Calu3 (cell line): ENCODE results near the gene CNPY1. TPM values are rescaled to one million over a fixed set of nuclear protein-coding genes. Genes with fewer than 3 reads are reported as not detected.
"Not testable (repeated sequence)": the region's sequence is repeated elsewhere in the genome, so short reads cannot be mapped to it uniquely, and the experiment has no call there.

ENCODE experiments used
- BruUV-seq: library from RNA; stranded (reverse); fragments of 400-500 nt; replicated peaks from 2 replicates; lab custom pipeline; 2021; lab: Mats Ljungman, UMichigan
- CTCF ChIA-PET: fragments of 300-600 bp; sonication (Branson Sonifier 250); formaldehyde crosslinking; loops from one replicate; lab custom pipeline; 2022; ENCODE audit warnings: antibody characterized with exemption; lab: Charles Lee
- DNase-seq: peaks from one replicate; pipeline ENCODE4 v3.0.0; 2022
- H3K27ac Mint-ChIP-seq: one replicate; pipeline ENCODE4 v1.8.0; 2022; ENCODE audit warnings: mixed read lengths; ENCODE audit not compliant: unreplicated experiment
- H3K27me3 Mint-ChIP-seq: one replicate; pipeline ENCODE4 v1.8.0; 2022; ENCODE audit warnings: mixed read lengths; ENCODE audit not compliant: unreplicated experiment
- H3K36me3 Mint-ChIP-seq: one replicate; pipeline ENCODE4 v1.8.0; 2022; ENCODE audit warnings: mild to moderate bottlenecking, moderate library complexity, mixed read lengths; ENCODE audit not compliant: insufficient read depth, unreplicated experiment
- H3K4me1 Mint-ChIP-seq: one replicate; pipeline ENCODE4 v1.8.0; 2022; ENCODE audit warnings: mild to moderate bottlenecking, low read depth, mixed read lengths; ENCODE audit not compliant: unreplicated experiment
- H3K4me3 Mint-ChIP-seq: one replicate; pipeline ENCODE4 v1.8.0; 2022; ENCODE audit warnings: mild to moderate bottlenecking, low read depth, moderate library complexity, mixed read lengths; ENCODE audit not compliant: unreplicated experiment
- H3K9me3 Mint-ChIP-seq: one replicate; pipeline ENCODE4 v1.8.0; 2022; ENCODE audit warnings: low read depth, mixed read lengths; ENCODE audit not compliant: unreplicated experiment
- intact Hi-C: fragments of 100-400 bp; cut with micrococcal nuclease; formaldehyde crosslinking; loops from one replicate; pipeline ENCODE4 v1.10.0; 2022; ENCODE audit not compliant: unreplicated experiment
- total RNA-seq: library from RNA; stranded (reverse); gene quantifications from 2 replicates; pipeline ENCODE4 v1.2.3, GENCODE V29; 2022
- TF ChIP-seq, protein P1 (sequence below): fragments of 200-600 bp; IDR thresholded peaks from one replicate; pipeline ENCODE4 v1.8.0; 2022; ENCODE audit warnings: antibody characterized with exemption; ENCODE audit not compliant: unreplicated experiment

CNPY1 gene
- total RNA-seq, 1 experiment from 2014 or later: not detected

DNA sequence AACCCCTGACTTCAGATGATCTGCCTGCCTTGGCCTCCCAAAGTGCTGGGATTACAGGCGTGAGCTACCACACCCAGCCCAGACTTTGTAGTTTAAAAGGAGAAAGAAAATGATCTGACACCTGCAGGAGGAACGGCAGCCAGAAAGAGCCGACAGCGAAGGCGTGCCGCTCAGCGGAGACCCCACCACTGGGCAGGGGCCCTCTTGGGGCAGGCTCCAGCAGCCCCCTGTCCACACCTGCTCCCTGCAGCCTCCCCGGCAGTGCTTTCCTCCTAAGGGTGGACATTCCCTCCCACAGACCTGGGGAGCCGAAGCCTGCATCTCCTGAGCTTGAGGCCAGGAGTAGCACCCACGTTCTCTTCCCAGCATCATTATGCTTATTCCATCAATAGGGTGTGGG, 19.2 kb upstream of the CNPY1 start:
- no peak for DNase-seq
- H3K27me3 Mint-ChIP-seq: peaks cover 34% of the 10 kb centered on the region
- H3K27ac Mint-ChIP-seq: no peak overlapping the region
- CTCF ChIA-PET: no interaction called here
- TF ChIP-seq, protein P1, sequence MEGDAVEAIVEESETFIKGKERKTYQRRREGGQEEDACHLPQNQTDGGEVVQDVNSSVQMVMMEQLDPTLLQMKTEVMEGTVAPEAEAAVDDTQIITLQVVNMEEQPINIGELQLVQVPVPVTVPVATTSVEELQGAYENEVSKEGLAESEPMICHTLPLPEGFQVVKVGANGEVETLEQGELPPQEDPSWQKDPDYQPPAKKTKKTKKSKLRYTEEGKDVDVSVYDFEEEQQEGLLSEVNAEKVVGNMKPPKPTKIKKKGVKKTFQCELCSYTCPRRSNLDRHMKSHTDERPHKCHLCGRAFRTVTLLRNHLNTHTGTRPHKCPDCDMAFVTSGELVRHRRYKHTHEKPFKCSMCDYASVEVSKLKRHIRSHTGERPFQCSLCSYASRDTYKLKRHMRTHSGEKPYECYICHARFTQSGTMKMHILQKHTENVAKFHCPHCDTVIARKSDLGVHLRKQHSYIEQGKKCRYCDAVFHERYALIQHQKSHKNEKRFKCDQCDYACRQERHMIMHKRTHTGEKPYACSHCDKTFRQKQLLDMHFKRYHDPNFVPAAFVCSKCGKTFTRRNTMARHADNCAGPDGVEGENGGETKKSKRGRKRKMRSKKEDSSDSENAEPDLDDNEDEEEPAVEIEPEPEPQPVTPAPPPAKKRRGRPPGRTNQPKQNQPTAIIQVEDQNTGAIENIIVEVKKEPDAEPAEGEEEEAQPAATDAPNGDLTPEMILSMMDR: no peak
- H3K4me3 Mint-ChIP-seq: no peak overlapping the region
- BruUV-seq: no TSS peak
- H3K4me1 Mint-ChIP-seq: no peaks in the 10 kb centered on the region
- no peaks in the 10 kb centered on the region for H3K9me3 Mint-ChIP-seq
- no peaks in the 10 kb centered on the region for H3K36me3 Mint-ChIP-seq
- intact Hi-C loops: no loop called here

- CTCF ChIA-PET, H3K4me1 Mint-ChIP-seq, H3K9me3 Mint-ChIP-seq, H3K27ac Mint-ChIP-seq, H3K4me3 Mint-ChIP-seq, H3K36me3 Mint-ChIP-seq, BruUV-seq, DNase-seq: not testable (repeated sequence)
- intact Hi-C loops: loop anchor here (1.0 kb wide), 1 partner anchor 23 kb away; no protein-coding TSS in a partner anchor
- H3K27me3 Mint-ChIP-seq: peaks cover 25% of the 10 kb centered on the region
Observed at GRCh38 chr7:155562976-155563375, 16.6 kb upstream of the CNPY1 start.

DNA sequence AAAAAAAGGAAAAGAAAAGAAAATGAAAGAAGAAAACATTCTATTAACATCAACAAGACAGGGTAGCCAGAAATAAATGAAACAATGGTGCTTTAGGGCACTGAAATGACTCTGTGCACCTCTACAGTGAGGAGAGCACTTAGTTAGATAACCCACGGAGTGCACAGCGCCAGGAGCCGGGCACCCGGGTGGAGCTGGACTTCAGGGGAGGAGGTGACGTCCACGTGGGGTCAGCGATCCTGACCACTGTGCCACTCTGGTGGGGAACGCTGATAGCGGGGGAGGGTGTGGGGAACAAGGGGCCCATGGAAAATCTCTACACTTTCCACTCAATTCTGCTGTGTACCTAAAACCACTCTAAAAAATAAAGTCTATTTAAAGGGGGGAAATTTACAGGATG, 15.7 kb upstream of the CNPY1 start:
- Mint-ChIP-seq H3K27me3 (peaks cover 20% of the 10 kb centered on the region), H3K4me1 (no peaks in the 10 kb centered on the region), H3K9me3 (no peaks in the 10 kb centered on the region), H3K27ac (no peak overlapping the region), H3K36me3 (no peaks in the 10 kb centered on the region), H3K4me3 (no peak overlapping the region)
- BruUV-seq: no TSS peak
- intact Hi-C loops: no loop called here
- DNase-seq: no peak
- CTCF ChIA-PET: interaction anchor here (0.7 kb wide), 1 partner anchor 300 kb away, joined by 3 read pairs; no protein-coding TSS in a partner anchor
- TF ChIP-seq, protein P1: no peak

- Mint-ChIP-seq H3K27me3 (peaks cover 15% of the 10 kb centered on the region), H3K9me3 (no peaks in the 10 kb centered on the region), H3K36me3 (no peaks in the 10 kb centered on the region), H3K27ac (no peak overlapping the region), H3K4me3 (no peak overlapping the region), H3K4me1 (no peaks in the 10 kb centered on the region)
- no TSS peak for BruUV-seq
- TF ChIP-seq, protein P1: no peak
- DNase-seq: no peak
- intact Hi-C loops: no loop called here
- CTCF ChIA-PET: no interaction called here
Observed at GRCh38 chr7:155560982-155561686, 14.8 kb upstream of the CNPY1 start.

DNA sequence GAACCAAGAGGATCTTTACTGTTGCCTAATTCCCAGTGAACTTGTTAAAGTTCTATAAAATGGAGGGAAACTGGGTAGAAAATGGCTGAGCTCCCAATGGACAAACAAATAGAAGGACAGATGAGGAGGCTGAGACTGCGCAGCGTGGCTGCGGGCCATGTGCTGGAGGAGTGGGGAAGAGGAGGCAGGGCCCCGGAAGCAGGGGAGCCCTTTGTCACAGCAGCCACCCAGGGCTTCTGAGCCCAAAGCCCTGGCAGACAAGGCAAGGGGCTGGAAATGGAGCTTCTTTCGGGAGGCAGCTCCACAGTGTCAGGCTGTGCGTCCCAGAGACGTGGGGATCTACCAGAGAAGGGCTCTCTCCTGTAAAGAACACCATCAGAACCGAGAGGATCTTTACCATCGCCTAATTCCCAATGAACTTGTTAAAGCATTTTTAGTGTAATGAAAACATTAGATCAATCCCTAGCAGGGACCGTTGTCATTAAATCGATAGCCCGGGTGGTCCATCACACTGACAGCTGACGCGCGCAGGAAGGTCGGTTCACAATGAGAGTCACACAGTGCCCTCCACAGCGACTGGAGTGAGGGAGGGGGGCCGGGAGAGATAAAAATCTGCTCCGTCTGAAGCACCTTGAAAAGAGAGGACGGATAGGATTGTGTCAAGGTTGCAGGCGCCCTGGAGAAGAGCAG, 14.0 kb upstream of the CNPY1 start:
- TF ChIP-seq, protein P1: no peak
- Mint-ChIP-seq H3K27me3 (peaks cover 15% of the 10 kb centered on the region), H3K4me3 (no peak overlapping the region), H3K27ac (no peak overlapping the region), H3K36me3 (no peaks in the 10 kb centered on the region), H3K9me3 (no peaks in the 10 kb centered on the region), H3K4me1 (no peaks in the 10 kb centered on the region)
- no TSS peak for BruUV-seq
- intact Hi-C loops: no loop called here
- CTCF ChIA-PET: no interaction called here
- DNase-seq: no peak
